GM18499 (cell line): ENCODE data around the gene FHIT.
A peak's percentile ranks its signal among the peaks of the same experiment; 100 is the strongest.

Experiments
- ATAC-seq: cut with Tn5 transposase; IDR thresholded peaks from one replicate; pipeline ENCODE4 v1.9.1; 2021; ENCODE audit warnings: moderate number of reproducible peaks; ENCODE audit not compliant: insufficient read depth, unreplicated experiment

The FHIT gene

DNA sequence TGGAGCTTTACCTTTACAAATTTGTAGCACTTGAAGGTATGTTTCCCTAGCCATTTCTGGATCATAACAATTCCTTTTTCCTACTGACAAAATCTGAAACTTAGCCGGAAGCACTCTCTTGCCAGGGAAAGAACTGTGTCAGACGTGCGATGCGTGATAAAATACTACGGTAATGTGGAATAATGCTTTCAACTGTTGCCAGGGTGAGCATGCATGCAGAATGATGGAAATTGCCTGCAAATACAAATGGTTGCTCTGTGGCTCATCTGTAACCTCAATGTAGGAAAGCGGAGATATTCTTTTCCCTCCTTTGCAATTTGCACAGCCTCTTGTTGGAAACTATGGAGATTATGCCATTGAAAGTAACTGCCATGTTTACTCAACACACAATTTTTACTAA, 1464.9 kb downstream of the FHIT start:
- ATAC-seq = no peak

DNA sequence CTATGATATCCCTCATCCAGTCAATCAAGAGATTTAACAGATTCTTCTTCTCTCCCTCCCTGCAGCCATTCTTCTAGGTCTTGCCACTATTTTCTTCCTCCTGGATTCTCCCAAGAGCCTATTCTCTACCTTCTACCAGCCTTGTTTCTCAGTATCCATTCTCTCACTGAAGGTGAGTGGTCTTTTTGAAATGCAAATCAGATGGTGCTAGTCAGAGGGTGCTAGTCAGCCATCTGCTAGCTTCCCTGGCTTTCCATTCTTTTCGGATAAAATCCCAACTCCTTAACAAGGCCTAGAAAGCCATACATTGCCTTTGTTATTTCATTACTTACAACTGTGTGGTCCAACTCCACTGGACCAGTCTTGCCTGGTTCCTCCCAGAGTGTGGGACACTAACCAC, 1467.1 kb downstream of the FHIT start:
- no peak for ATAC-seq

DNA sequence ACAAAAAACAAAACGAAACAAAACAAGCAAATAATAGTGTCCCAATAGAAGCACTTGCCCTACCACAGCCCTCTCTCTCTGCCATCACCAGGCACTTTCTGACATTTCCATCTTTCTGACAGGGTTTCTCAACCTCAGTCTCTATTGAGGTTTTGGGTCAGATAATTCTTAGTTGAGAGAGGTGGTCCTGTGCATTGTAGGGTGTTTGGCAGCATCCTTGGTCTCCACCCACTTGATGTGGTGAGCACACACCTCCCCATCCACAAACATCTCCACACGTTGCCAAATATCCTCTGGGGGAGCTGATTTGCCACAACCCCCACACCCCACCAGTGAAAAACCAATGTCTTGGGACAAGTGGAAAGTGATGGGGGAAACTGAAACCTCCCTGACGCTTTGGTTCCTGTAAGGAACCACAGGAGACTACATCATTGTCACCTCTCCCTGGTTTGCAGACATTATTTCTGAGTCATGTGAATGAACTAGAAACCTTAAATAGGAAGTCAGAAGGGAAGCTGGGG, 1467.7 kb downstream of the FHIT start:
- no peak for ATAC-seq

DNA sequence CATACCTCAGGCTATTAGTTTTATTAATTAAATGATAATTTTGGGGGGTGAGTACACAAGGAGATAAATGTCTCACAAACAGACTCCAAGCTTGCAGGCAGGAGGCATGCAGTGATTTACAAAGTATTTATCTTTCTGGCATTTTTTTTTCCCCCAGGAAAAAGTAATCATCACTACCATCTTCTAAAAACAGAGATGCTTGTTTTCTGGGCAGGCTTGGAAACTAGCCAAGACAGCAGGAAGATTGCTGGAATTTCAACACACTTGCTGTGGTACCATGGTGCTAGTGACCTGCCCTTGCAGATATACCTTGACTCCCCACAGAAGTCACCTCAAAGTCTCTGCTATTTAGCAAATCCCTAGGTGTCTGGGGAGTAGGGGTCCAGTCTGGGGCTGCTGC, 1468.6 kb downstream of the FHIT start:
- ATAC-seq = no peak

DNA sequence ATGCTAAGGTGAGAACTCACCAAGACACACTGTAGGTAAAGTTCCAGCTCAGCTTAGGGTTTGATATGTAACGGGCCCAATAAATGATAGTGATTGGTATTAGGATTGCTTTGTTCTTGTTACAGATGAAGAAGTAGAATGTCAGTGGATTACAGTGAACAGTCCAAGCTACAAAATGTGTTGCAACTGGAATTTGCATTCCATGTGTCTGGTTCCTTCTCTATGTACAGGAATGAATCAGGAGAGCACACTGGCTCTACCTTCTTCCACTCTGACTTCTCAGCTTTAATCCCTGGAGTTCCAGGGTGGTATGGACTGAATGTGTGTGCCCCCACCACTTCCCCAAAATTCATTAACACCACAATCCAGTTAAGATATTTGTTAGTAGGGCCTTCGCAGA, 1471.0 kb downstream of the FHIT start:
- ATAC-seq = no peak

DNA sequence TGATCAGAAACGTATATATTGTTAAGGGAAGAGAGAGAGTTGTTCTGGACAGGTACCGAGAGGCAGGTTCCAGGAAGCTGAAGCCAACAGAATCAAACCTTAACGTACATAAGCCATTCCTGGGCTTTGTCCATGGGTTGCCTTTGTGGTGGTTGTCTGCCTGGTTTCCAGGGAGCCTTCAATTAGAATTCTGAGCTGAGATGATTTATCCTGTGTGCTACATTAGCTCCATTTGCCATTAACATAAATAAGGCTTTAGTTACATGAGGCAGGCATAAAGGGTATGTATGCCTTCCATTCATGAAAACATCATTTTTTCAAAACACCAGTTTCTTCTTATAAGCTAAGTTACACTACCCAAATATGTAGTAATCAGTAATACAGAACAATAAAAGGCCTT, 1472.0 kb downstream of the FHIT start:
- ATAC-seq = no peak

DNA sequence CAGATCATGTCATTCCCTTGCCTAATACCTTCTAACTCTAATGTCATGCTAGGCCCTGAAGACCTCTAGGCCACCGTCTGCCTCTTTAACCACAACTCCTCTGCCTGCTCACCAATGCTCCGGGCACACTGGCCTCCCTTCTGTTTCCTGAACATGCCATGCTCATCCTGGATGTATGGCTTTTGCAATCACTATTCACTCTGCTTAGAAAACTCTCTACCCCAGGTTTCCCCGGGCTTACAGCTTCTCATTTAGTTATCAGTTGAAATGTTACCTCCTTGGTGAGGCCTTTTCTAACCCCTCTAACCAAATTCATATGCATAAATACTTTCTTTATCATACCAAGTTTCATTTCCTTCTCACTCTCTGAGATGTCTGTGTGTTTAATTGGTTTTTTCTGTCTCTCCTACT, 1473.6 kb downstream of the FHIT start:
- ATAC-seq = peak; percentile 47

DNA sequence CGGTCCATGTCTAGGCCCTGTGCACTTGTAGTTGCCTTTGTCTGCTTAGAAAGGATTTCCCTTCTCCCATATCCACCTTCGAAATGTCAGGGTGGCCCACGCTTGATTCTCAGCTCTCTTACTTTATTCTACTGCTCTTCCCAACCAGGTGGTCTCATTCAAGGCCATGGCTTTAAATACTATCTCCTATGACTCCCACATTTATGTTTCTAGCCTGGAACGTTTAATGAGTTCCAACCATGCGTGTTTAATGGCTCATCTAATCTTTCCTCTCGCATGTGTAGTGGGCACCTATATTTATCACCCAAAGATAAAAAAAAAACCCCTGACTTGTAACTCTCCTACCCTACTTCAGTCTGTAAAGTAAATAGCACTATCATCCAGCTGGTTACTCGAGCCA, 1474.2 kb downstream of the FHIT start:
- ATAC-seq = no peak

DNA sequence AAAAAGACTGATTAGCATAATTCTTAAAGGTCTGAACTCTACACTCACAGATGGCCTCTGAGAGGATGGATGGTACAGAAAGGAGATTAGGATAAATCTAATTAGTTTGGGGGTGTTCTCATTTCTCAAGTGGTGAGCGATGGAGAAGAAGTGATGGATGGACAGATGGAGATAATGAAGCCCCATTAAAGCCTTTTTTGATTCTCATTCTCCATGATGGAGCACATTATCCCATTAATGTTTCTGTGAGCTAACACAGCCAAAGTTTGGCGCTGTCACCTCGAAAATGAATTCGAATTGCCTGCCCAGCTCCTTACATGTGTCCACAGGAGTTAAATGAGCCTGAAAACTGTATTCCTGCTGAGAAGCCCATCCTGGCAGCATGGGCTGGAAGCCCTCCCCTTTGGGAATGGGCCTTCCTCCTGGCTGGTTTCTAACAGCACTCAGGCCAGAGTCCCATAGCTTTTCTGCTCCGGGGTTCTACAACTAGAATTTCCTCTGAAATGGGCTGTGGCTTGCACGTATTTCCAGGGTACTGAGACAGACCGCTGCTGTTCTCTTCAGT, 1475.4 kb downstream of the FHIT start:
- ATAC-seq = no peak

DNA sequence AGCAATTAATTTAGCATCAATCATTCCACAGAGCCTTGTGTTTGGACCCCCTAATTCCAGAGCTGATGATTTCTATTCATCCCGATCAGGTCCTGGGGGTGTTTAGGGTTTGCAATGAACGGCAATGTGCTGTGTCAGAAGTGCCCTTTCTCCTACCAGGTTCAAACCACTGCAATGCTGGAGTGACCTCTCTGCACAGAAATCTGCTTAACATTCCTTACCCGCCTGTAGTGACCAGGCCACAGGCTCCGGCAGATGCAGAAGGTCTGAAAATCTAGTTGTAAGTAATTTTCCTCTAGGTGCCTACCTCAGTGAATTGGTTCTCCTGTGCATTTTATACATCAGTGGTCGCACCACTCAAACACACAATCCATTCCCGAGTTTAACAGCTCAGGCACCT, 1476.1 kb downstream of the FHIT start:
- ATAC-seq = no peak

DNA sequence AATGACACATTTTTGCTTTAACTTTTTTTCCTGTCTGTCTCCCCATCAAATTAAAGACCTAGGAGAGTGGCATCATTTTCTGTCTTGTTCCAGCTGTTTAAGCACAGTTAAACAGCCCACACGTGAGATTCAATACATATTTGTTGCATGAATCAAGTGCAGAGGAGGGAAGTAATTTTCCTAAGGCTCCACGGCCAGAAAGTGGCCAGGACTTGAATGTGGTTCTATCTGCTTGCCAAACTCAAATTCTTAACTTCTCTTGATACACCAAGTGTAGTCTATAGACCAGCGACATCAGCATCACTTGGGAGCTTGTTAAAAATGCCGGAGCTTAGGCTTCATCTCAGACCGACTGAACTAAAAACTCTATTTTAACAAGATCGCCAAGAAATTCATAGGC, 1476.6 kb downstream of the FHIT start:
- no peak for ATAC-seq

DNA sequence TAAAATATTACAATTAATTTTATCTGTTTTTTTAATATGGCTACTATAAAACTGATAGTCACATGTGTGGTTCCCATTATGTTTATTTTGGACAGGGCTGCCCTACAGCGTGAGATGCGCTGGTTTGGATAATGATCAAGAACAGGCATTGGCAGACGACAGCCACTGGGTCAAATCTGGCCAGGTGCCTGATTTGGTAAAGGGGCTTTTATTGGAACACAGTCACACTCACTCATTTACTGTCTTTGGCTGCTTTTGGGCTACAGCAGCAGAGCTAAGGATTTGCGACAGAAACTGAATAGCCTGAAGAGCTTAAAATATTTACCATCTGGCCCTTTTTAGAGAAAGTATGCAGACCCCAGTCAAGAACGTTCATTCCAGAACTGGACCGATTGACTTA, 1477.3 kb downstream of the FHIT start:
- no peak for ATAC-seq

DNA sequence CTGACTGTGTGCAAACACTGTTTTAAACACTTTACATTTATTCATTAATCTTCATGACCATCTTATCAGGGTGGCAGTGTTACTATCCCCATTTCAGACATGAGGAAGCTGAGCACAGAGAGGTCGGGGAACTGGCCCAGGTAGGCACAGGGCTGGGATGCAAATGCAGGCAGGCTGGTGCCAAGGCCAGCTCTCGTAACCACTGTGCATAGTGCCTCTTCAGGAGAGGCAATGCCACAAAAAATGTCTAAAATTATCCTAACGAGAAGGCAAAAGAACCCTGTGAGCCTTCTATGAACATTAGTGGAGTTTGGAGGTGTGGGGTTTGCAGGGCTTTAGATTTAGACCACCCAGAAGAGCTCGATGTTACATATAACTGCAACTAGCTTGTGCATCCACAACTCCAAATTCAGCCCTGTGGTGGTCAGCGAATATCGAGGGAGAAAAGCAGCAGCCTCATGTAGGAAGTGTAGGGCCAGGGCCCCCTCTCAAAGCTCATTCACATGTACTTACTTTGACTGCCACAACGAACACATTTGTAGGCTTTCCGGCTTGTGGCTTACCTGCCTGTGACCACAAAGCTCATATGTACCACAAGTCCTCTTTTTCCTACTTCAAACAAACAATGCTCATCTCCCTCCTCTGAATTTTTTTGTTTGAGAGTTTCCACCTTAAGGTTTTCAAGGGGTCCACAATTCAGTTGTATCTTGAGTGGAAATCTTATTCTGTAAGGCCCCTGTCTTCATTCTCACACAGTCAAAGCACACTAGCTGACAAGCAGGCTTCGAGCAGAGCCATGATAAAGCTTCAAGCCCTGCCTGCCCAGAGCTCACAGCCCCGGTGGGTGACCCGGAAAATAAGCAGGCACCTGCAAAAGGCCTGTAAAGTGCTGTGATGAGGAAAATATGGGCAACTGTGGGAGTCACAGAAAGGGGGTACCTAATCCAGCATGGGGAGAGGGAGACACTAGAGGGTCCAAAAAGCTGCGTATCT, 1478.5 kb downstream of the FHIT start:
- ATAC-seq = no peak

DNA sequence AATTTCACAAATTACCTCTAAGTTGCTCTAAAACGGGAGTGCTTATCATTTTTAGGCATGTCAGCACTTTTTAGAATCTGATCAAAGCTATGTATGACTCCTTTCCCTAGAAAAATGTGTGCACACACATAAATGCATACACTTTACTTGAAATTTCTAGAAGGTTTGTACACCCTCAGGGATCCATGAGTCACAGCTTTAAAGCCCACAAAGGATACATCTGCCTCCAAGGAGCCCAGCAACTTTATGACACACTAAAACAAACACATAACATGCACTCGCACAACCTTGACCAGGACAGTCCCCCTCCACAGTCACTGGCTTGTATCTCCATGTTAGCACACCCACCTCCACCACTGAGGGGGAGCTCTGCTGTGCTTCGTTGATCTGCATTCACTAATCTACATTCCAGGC, 1479.5 kb downstream of the FHIT start:
- no peak for ATAC-seq

DNA sequence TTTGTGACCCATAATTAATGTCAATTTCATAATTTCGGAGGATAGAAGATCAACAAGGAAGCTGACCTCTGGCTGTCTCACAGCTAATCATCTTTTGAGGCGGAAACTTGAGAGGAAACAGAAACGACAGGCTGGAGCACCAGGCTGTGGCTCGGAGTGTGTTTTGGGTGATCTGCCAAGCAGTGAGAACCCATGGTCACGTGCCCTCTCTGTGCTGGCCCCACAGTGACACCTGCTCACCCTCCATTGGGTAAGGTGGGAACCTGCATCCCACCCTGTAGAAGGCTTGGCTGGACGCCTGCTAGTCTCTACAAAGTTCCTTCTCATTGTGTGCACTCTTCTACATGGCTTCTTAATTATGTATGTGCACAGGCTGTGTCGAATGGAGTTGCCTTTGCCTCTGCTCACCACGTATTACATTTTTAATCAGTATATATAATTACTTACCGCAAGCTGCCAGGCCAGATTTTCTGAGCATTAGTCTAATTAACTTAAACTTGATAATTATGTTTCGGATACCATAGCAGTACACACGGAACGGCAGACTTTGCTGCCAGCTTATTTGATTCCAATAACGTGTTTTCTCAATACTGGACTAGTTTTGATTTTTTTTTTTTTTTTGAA, 1482.0 kb downstream of the FHIT start:
- no peak for ATAC-seq

DNA sequence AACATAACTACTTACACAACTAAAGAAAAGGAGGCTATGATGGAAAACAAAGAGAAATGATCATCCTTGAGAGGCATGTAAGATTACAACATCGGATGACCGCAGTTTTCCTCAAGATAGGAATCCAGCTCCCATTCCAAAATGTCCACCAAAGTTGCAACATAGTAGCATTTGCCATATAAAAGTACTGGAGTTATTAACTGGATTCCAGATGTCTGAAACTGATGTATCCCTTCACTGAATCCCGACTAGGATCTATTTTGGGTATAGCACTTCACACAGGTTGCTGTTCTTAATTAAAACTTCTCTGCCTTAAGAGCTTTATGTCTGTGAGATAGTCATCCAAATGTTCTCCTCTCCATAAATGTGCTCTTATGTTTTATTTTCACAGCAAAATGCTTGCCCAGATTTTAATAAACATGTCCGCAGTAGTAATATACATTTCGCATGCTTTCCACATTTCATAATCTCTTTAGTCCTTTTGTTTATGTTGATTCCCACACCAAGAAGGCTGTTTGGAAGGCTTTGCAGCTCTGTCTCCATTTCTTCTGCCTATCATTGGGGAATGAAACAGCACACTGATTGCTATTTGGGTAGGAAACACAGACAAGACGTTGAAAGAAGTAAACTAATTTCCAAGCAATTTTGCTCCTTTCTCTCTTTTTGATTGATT, 1484.9 kb downstream of the FHIT start:
- no peak for ATAC-seq

DNA sequence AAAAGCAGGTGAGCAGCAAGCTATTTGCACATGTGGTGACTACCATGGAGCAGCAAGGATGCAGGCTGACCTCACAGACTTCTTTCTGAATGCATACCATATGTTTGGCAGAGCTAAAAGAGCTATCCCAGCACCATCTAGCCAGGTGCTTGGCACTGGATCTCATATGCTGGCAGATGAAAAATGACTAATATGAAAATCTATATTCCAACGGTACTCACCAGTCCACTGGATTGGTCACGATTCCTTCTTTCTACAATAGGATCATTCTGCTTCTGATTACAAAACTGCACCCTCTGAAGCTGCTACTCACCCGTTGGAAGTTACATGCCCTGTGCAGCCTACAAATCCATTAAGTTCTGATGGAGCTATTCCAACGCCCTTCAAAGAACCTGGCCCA, 1487.1 kb downstream of the FHIT start:
- ATAC-seq = no peak

DNA sequence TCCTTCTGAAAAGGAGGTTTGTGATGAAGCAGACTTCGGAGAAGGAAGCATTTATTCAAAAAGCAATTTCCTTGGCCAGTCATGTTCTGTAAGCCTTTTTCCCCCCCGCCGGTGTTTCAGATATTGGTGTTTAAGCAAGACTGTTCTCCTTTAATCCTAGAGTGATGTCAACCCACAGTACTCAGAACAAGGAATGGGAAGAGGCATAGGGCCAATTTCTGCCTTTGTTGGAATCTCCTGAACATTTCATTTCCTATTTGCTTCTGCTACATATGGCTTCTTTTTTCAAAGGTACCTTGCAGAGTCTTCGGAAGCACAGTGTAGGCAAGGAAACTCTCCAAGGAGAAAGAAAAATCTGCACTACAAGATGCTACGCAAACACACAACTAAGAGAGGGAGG, 1488.3 kb downstream of the FHIT start:
- ATAC-seq = no peak

DNA sequence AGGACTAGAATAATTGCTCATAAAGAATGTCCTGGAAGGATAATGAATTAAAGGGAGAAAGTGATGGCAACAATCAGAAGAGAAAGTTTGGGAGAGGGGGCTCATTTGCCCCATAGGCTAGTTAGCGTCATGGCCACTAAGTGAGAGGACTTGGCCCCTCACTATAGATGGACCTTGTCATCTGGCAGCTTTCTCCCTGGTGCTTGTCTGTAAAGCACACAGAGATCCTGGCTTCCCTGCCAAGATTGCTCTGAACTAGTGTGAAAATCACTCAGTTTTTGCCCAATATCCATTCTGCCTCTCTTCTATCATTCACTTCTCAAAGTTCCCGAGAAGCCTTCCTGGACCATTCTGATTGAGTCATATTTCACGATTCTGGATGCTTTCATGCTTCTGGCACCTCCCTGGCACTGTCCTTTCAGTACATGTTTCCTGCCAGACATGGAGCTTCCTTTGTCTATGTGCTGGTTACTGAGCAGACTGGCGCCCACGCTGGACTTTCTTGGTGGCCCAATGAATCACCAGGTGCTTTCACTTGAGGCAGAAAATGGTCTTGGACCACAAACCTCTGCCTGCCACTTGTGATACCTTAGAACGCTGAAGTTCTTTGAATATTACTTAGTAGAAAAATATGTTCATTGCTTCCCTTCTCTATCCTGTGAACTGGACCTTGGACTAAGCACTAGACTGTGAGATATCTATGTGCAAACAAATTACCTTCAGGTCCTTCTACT, 1491.8 kb downstream of the FHIT start:
- ATAC-seq = no peak

DNA sequence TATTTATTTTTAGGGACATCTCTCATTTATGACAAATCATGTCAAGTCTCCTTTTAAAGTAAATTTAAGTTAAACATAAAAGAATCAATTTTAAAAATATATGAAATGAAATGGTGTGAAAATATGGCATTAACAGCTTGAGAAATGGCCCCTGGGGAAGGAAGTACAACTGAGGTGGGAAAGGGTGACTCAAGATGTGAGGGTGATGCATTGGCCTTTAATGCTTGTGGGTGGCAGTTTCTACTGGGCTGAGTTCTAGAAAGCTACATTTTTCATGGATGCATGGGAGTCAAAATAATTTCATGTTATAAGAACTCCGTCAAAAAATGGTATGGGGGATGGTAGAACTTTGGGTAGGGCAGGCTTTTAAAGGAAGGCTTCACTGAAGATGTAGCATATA, 1492.6 kb downstream of the FHIT start:
- no peak for ATAC-seq
